Loucy (cell line): Measurements from ENCODE around the gene AFF3.

Source experiments
- CTCF ChIP-seq: fragments of 200-600 bp; sonication (generic); conservative IDR thresholded peaks from 2 replicates; pipeline ENCODE4 v1.5.1; 2014; ENCODE audit warnings: mild to moderate bottlenecking, antibody characterized with exemption, low read length
- EZH2phosphoT487 ChIP-seq: fragments of 200-600 bp; IDR thresholded peaks from 2 replicates; pipeline ENCODE4 v1.6.1; 2018; ENCODE audit warnings: antibody characterized with exemption, mild to moderate bottlenecking, moderate library complexity, borderline replicate concordance

GRCh38 chr2:99598441-99598840 is 543.9 kb downstream of the AFF3 start:
- TF ChIP-seq CTCF (no peak), EZH2phosphoT487 (no peak)
